Endothelial cell of umbilical vein (primary cell): ENCODE results near the gene COQ9.
"Not testable (repeated sequence)": the region's sequence is repeated elsewhere in the genome, so short reads cannot be mapped to it uniquely, and the experiment has no call there.

Experiments
- CTCF ChIP-seq, 2 donors: IDR thresholded peaks; 1 replicate in 1 of 2; 2 replicates in 1 of 2; pipeline ENCODE4 v1.5.1; 2011; ENCODE audit warnings: low read length in 2 of 2, mild to moderate bottlenecking in 2 of 2, moderate library complexity in 2 of 2, control low read depth in 1 of 2, inconsistent platforms in 1 of 2, low read depth in 1 of 2; ENCODE audit not compliant: insufficient read depth in 1 of 2; ENCODE audit errors: extremely low read depth in 1 of 2
- EZH2 ChIP-seq: IDR thresholded peaks from 2 replicates; pipeline ENCODE4 v1.6.1; 2012; ENCODE audit warnings: borderline replicate concordance, low read depth, mild to moderate bottlenecking, moderate library complexity, low read length, inconsistent platforms; ENCODE audit not compliant: severe bottlenecking
- MAX ChIP-seq: IDR thresholded peaks from 2 replicates; pipeline ENCODE4 v1.6.1; 2011; ENCODE audit not compliant: insufficient read depth, insufficient read length
- POLR2AphosphoS5 ChIP-seq: IDR thresholded peaks from 2 replicates; pipeline ENCODE4 v1.6.1; 2012; ENCODE audit warnings: low read depth, mild to moderate bottlenecking, control low read depth, low read length, moderate library complexity; ENCODE audit not compliant: insufficient read depth

GRCh38 chr16:57440551-57440950, 6.7 kb upstream of the COQ9 start:
- not testable (repeated sequence) for TF ChIP-seq CTCF (IDR thresholded peaks at IDR 0.05; ENCODE audit: extremely low read depth in 1 of 2, insufficient read depth in 1 of 2, low read depth in 1 of 2, low read length in 2 of 2); EZH2; MAX; POLR2AphosphoS5
